IPS-11a (cell line): ENCODE data around the gene ZNF778.

Source experiments
- H3K4me3 ChIP-seq: one replicate; pipeline ENCODE4 v1.5.1; 2013; ENCODE audit warnings: low read depth, low read length, control low read depth

ZNF778 gene

GRCh38 chr16:89275284-89275584, 57.7 kb downstream of the ZNF778 start:
- H3K4me3 ChIP-seq = no peak overlapping the region

- no peak overlapping the region for H3K4me3 ChIP-seq
Measured at GRCh38 chr16:89275837-89276720, 58.6 kb downstream of the ZNF778 start.

DNA sequence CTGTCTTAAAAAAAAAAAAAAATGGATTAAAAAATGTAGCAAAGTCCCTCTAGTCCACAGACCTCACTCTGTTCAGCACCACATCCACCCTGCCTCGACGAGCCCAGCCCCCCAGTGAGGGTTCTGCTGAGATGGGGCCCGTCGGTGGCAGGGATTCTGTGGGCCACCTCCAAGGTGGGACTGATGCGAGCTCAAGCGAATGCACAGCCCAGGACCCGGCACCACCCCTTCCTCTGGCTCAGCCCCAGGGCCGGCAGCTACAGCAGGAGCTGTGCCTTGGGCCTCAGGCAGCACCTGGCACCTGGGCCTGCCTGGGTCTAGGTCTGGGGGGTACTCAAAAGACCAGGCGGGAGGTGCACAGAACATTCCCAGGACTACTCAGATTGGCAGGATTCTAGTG, 59.5 kb downstream of the ZNF778 start:
- H3K4me3 ChIP-seq = no peak overlapping the region

- H3K4me3 ChIP-seq = no peak overlapping the region
Measured at GRCh38 chr16:89277641-89278341, 60.3 kb downstream of the ZNF778 start.

DNA sequence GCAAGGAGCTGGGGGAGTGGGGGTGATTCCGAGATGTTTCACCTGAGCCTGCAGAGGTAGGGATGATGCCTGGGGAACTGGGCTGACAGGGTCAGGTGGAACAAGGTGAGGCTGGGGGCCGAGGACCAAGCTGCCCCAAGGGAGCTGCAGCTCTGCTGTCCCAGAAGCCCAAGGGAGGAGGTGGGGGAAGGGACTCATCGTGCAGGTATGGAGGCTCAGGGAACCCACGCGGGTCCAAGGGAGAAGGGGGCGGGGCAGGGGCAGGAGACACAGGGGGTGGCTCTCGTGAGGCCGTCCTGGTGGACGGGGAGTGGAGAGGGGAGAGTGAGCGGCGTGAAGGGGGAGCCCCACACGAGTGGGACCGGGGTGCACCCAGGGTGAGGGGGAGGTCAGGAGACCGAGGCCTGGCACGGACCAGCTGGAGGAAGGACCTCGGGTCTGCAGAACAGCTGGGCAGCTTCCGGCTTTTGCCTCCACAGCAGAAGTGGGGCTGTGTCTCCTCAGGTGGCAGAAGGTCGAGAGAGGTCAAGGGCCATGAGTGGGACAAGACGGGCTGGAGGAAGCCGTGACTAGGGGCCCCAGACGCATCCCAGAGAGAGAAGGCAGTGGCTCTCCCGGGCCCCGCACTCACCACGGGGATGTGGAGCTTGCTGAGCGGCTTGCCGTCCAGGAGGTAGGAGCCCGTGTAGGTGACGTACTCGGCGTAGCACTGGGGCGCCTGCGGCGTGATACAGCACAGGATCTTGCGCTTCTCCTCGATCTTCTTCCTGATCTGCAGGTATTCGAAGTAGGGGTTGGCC, 61.1 kb downstream of the ZNF778 start:
- no peak overlapping the region for H3K4me3 ChIP-seq

DNA sequence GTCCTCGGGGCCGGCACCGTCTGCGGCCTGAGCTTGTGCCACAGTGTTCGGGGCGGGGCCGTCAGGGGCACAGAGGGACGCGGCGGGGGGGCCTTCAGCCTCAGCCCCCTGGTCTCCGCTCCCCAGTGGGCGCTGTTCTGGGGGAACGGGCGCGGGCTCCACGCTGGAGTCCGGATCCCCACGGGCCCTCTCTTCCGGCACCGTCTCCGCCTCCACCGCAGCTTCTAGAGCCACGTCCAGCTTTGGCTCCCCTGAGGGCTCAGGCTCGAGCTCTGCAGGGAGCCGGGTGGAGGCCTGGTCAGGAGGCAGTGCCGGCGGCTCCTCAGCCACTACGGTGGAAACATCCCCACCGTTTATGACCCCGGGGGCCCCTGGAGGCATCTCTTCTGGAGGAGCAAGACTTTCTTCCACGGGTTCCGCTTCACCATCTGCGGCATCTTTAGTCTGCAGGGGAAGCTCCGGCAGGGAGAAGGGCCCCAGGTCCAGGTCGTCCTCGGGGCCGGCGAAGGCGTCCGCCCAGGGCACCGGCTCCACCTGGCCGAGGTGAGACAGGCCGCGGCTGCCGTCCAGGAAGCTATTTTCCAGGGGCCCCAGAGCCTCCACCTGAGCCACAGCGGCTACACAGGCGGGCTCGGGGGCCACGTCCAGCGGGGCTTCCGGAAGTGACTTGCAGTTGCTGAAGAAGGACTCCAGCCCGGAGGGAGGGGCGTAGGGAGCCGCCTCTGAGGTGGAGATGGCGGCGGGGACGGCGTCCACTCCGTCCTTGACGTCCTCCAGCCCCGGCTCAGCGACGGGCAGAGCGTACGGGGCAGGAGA, 62.4 kb downstream of the ZNF778 start:
- no peak overlapping the region for H3K4me3 ChIP-seq

DNA sequence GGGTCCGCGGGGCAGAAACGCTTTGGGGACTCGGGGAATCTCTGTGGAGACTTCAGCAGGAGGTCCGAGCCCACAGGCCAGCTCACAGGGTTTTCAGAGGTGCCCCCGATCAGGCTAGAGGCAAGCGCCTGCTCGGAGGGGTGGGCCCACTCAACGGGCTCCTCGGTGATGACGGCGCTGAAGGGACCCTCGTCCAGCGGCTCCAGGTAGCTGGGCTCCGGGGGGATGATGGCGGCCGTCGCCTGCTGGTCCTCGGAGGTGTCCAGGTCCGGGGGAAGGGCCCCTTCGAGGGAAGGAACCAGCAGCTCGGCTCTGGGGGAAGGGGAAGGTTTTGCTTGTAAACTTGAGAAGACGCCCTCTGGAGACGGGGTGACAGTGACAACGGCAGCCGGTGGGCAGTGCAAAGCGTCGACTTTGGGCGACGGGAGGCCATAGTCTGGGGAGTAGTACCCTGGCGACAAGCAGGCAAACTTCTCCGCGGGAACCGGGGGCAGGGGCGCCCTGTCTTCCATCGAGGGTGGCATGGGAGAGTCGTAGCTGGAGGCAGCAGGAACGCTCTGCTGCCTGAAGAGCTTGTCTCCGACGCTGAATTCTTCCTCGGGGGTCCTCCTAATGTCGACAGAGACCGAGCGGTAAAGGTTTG, 63.2 kb downstream of the ZNF778 start:
- H3K4me3 ChIP-seq = no peak overlapping the region

- no peak overlapping the region for H3K4me3 ChIP-seq
Measured at GRCh38 chr16:89281189-89281577, 63.7 kb downstream of the ZNF778 start.

DNA sequence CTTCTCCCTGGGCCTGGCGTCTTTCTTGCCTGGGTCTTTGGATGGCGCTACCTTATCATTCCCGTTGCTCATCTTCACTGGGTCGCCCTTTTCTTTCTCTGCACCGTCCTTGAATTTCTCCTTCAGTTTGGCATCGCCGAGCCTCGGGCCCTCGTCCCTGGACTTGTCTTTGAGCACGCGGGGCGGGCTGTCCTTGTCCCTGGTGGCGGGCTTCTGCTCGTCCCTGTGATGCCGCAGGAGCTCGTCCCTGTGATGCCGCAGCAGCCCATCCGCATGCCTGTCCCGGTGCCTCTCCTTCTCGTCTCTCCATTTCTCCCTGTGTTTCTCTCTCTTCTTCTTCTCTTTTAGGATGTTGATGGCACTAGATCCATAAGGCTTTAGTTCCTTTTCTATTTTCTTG, 64.3 kb downstream of the ZNF778 start:
- no peak overlapping the region for H3K4me3 ChIP-seq

GRCh38 chr16:89282523-89282922, 65.0 kb downstream of the ZNF778 start:
- H3K4me3 ChIP-seq = no peak overlapping the region

GRCh38 chr16:89283449-89283848, 65.9 kb downstream of the ZNF778 start:
- H3K4me3 ChIP-seq = no peak overlapping the region

- no peak overlapping the region for H3K4me3 ChIP-seq
Measured at GRCh38 chr16:89285381-89285780, 67.9 kb downstream of the ZNF778 start.

DNA sequence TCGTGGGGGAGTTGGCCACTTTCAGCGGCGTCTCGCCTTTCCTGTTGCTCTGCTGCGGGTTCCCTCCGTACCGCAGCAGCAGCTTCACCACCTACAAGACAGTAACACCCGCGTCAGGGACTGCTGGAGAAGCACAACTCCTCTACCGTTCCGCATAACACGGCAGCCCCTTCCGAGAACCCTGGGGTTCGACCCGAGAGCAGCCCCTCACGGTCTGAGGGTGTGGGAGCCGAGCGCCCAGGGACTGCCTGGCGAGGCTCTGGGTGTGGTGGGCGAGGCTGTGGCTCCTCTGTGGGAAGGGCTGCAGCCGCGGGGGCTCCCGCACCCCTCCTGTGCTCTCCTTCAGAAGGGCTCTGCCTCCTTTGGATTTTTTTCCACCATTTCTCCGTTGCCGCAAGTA, 68.6 kb downstream of the ZNF778 start:
- H3K4me3 ChIP-seq = no peak overlapping the region
